Stimulated activated CD8-positive, alpha-beta memory T cell treated with anti-CD3 and anti-CD28 coated beads, Interleukin-2, amount 100 ng/mL, for 48 hours (primary cell): ENCODE data around the gene BCLAF1.
"Not testable (repeated sequence)": the region's sequence is repeated elsewhere in the genome, so short reads cannot be mapped to it uniquely, and the experiment has no call there.

Experiments
- DNase-seq, 2 donors: peaks; one replicate each; pipeline ENCODE4 v3.0.0-alpha.2; 2020; ENCODE audit warnings: low read depth in 2 of 2

The BCLAF1 gene

GRCh38 chr6:136309729-136310311 lies 20.2 kb upstream of the BCLAF1 start:
- no peak for DNase-seq

- DNase-seq: no peak
These were observed 19.5 kb upstream of the BCLAF1 start for GRCh38 chr6:136309171-136309570.

DNA sequence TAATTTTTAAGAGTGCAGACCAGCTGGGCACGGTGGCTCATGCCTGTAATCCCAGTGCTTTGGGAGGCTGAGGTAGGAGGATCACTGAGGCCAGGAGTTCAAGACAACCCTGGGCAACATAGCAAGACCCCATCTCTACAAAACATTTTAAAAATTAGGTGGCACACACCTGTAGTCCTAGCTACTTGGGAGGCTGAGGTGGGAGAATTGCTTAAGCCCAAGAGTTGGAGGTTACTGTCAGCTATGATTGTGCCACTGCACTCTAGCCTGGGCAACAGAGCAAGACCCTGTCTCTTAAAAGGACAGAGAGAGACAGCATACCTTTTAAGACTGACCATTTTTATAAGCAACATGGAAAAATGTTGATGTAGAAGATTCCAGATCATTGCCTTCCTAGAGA lies 18.8 kb upstream of the BCLAF1 start:
- DNase-seq: not testable (repeated sequence)

DNA sequence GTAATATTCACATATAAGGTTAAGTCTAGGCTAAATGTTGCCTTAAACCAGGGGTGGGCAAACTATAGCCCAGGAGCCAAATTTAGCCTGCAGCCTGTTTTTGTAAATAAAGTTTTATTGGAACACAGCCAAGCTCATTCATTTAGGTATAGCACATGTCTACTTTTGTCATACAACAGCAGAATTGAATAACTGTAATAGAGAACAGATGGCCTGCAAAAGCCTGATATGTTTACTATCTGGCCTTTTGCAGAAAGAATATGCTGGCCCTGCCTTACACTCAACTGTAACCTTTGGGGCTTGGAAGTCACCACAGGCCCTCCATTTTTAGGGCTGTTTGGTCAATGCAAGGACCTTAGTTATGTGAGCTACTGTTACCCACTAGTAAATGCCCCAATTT lies 17.7 kb upstream of the BCLAF1 start:
- no peak for DNase-seq

DNA sequence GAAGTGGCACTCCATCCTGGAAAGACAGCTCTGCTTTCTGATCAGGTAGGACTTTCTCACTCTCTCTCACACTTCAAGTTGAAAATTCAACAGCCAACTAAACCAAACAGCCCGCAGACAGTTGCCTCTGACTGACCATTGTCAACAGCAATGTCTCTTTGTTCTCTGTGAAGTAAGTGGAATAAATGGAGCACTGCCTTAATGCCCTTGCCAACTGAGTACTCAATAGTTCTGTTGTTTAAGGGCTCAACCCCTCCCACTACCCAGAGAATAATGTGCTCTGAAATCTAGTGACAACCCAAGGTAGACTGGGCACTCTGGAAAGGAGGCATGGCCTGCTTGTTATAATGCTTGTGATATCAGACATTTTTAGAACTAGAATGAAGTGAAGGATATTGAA lies 16.8 kb upstream of the BCLAF1 start:
- DNase-seq: no peak

- no peak for DNase-seq
These were observed 14.8 kb upstream of the BCLAF1 start for GRCh38 chr6:136304410-136304809.

- no peak for DNase-seq
These were observed 13.9 kb upstream of the BCLAF1 start for GRCh38 chr6:136303516-136303915.

DNA sequence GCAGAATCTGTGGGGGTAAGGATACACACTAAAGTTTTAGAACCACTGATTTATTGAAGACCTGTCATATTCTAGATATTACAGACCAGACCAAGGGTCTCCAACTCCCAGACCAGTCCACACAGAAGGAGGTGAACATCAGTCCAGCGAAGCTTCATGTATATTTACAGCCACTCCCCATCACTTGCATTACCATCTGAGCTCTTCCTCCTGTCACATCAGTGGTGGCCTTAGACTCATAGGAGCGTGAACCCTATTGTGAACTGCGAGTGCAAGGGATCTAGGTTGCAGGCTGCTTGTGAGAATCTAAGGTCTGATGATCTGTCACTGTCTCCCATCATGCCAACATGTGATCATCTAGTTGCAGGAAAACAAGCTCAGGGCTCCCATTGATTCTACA lies 5.0 kb upstream of the BCLAF1 start:
- DNase-seq: no peak

DNA sequence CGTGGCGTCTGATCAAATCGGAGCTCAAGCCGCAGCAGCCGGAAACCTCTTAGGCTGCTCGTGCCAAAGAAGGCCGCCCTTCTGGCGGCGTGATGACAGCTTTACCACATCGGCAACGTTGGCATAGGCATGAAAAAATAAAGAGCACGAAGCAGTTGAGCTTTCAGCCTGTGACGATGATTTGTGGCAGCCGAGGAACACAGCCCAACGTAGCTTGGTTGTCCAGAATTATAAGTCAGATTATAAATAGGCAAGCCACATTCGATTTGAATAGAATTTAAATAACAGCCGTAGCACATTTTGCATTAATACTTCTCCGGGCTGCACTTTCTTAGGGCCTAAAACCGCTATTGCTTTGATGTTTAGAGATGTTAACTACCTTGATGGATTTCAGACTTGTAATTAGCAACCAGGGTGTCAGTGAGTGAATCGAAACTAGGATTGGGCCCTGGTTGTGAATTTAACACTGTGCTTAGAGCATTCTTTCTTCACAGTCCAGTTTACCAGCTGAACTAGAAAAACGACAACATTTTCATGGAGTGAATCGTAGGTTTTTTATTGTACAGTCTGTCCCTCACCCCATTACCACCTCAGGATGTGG lies 864 bp upstream of the BCLAF1 start:
- DNase-seq: peak; percentile 54

DNA sequence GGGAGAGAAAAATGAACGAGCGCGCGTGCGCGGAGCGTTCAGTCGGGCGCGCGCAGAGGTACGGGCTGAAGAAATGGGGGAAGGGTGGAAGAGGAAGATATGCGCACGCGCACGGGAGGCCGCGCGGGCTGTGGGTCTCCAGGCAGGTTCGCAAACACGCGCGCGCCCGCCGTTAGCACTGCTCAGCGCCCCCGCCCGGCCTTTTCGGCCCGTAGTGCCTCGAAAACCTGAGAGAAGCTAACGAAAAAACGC lies 393 bp downstream of the BCLAF1 start:
- DNase-seq: peak; percentile 82 to 85

- DNase-seq: peak; percentile 65 to 73
These were observed 900 bp downstream of the BCLAF1 start for GRCh38 chr6:136288566-136289326.

GRCh38 chr6:136284909-136285308 lies 4.7 kb downstream of the BCLAF1 start:
- no peak for DNase-seq

DNA sequence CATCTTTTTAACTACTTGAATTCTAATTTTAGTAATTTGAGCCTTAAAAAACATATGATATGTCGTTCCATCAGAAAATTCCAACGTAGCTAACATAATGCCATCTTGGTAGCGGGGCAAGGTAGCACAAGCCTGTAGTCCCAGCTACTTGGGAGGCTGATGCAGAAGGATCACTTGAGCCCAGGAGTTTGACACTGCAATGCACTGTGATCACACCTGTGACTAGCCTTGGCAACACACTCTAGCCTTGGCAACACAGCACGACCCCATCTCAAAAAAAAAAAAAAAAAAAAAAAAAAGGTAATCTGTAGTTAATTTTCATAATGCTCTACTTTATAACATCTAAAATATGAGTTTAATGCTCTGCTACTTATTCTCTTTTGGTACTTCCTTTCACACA lies 6.7 kb downstream of the BCLAF1 start:
- DNase-seq: no peak

DNA sequence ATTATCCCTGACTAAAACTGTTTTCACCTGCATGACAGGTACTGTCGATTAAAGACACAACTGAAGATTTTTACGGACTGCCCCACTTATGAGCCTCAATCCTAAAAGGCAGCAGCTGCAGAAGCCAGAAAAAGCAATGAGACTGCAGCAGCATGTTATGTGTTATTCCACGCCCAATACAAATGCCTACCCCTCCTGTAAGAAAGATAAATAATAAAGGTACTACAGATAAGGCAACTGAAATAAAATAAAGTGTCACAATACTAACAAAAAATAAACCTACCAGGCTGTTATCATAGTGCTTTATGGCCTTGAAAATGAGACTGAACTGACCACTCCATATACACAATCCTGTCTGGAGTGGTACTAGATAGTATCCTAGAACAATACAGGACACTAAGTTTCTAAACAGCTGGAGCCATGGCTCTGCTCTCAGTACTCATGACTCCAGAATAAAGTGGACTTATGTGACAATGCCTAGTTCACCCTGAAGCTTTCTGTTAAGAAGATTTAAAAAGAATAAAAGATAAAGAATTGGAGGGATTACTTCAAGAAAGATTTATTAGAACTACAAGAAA lies 9.5 kb downstream of the BCLAF1 start:
- no peak for DNase-seq

GRCh38 chr6:136274062-136274461 lies 15.6 kb downstream of the BCLAF1 start:
- no peak for DNase-seq

- DNase-seq: no peak
These were observed 24.5 kb downstream of the BCLAF1 start for GRCh38 chr6:136265101-136265500.

DNA sequence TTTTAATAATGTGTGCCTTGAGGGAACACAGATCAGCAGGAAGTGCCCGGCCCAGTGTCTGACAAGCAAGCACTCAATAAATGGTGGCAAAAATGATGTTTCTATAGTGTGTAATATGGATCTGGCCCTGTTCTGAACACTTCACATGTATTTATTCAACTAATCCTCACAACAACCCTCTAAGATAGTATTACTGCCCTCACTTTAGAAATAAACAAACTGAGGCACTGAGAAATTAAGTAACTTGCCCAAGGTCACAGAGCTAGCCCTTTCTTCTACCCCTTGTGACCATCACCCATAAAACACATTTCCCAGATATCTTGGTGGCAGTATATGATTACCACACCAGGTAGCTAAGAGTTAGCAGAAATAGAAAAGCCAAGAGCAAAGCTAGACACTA lies 26.7 kb downstream of the BCLAF1 start:
- DNase-seq: no peak

DNA sequence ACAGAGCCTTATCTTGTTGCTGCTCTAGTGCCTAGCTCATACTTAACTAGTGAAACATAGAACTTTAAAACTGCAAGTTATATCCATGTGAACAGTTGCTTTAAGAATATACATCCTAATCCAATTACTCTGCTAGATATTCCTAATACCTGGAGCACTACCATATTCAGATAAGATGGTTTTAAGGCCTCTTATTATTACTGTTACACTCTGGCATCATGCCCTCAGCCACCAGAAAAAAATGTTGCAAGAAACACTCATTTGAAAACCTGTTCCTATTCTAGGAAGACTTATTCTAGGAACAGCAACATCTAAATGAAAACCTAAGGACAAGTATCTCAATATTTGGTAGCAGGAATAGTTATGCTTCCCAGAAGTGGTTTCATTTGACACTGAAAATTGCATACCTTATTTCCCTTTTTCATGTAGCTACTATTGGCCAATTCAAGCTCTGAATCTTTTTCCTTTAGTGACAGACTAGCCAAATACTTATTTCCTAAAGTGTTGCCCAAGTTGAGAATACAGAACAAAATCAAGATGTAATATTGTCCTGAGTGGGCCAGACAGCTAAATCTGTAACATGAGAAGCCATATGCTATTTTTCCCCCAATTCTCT lies 34.7 kb downstream of the BCLAF1 start:
- no peak for DNase-seq

DNA sequence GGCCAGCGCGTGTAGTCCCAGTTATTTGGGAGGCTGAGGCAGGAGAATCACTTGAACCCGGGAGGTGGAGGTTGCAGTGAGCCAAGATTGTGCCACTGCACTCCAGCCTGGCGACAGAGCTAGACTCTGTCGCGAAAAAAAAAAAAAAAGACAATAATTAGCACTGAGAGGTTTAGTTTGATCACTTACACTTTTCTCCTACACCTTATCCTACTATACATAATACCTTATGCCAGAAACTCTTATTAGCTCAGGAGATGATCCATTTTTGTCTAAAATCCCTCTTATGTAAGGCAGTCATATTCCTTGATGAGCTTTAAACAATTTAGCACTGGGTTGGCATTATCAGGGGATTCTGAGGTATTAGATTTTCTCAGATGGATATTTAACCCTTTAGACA lies 35.9 kb downstream of the BCLAF1 start:
- DNase-seq: no peak

DNA sequence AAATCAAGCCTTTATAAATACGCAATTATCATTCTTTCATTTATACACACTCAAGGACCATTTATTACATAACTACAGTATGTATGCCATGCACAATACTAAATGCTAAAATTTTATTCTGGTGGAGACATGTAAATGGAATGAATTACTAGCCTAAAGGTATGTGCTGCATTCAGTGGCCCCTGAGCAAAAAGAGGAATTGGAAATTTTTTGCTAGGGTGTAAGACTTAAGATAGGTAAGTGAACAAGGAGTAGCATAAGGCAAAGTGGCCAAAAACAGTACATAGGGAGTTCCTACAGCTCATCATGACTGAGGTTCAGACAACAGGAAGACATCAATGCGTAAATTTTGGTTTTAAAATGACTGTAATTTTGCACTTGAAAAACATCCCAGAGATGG lies 37.2 kb downstream of the BCLAF1 start:
- DNase-seq: no peak

GRCh38 chr6:136251394-136251793 lies 38.3 kb downstream of the BCLAF1 start:
- no peak for DNase-seq

DNA sequence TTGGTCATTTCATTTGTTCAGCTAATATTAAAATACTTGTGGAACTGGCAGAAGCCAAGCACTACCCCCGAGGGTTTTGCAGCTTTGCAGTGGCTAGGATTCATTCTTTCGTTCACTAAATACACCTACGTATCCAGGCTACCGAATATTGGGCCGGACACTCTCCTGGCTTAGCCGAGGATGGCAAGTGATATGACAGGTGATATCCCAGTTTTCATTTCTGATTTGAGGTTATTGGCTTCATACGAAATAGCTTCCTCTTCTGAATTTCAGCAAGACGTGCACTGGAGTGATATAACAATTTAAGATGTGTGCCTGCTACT lies 39.0 kb downstream of the BCLAF1 start:
- no peak for DNase-seq
